ENCODE results near the gene ZPLD1. TPM values are rescaled to one million over a fixed set of nuclear protein-coding genes. Genes with fewer than 3 reads are reported as not detected.

The ZPLD1 gene
- total and polyA plus RNA-seq, 10 of the 15 experiments (the other 5 are each of a cell fraction or from before 2014, with no cell fraction given): not detected

DNA sequence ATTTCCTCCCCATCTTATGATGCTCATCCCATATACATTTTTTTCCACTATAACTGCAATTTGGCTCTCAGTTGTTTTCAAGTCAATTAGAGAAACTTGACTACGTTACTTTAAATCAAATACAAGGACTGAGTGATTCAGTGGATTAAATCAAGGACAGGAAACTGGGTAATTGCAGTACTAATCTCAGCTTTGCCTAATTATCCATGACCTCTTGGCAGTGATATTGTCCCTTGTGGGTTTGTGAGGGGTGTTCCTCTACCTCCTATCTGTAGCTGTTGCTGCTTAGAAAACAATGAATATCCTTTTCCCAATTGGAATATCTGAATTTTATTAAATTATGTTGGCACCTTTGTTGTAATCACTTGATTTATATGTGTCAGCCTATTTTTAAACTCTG lies 79.4 kb downstream of the ZPLD1 start:
- FAIRE-seq (no peak), ATAC-seq (no peak)

DNA sequence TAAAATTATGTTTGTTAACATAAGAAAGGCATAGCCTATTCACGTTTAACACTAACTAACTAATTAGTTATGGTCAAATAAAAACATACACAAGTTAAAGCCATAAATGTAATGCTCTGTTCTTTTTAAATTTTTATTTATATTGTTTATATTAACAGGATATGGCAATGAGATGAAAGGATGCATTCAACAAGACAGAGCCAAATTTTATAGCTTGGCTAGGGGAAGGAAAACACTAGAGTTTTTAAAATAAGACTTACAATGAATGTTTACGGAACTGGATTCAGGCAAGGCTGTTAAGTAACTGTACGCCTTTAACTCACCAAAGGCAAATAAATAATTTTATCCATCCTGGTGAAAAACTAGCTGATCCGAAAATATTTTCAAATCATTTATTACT lies 86.4 kb downstream of the ZPLD1 start:
- ChIA-PET RAD21 (ENCODE audit: unreplicated experiment) (no interaction called here), CTCF (no interaction called here), POLR2A (no interaction called here), SMC1A (ENCODE audit: uncharacterized antibody, unreplicated experiment) (no interaction called here)
- Histone ChIP-seq H3K4me2 (ENCODE audit: control insufficient read depth, insufficient read depth) (no peak overlapping the region), H3K79me2 (ENCODE audit: control insufficient read depth, insufficient read depth, low read length) (no peaks in the 10 kb centered on the region), H3K27ac (ENCODE audit: control insufficient read depth, insufficient read depth) (no peak overlapping the region), H3K4me1 (ENCODE audit: control insufficient read depth, insufficient read depth, low read length) (no peaks in the 10 kb centered on the region), H4K20me1 (ENCODE audit: control insufficient read depth, insufficient read depth) (no peaks in the 10 kb centered on the region), H3K27me3 (replicated peaks in 1 of 2; ENCODE audit: control insufficient read depth in 2 of 2, insufficient read depth in 2 of 2, low read length in 1 of 2) (no peaks in the 10 kb centered on the region; a peak in 1 of 4 replicates), H3K4me3 (no peak overlapping the region), H2AFZ (ENCODE audit: control insufficient read depth, low read depth, low read length) (no peak overlapping the region), H3K9ac (ENCODE audit: control insufficient read depth, insufficient read depth, low read length) (no peak overlapping the region), H3K9me3 (replicated peaks; ENCODE audit: control insufficient read depth, insufficient read depth, low read length) (no peaks in the 10 kb centered on the region), H3K36me3 (ENCODE audit: control insufficient read depth in 2 of 2, insufficient read depth in 2 of 2, low read length in 1 of 2) (no peaks in the 10 kb centered on the region)
- no peak for ATAC-seq
- BruUV-seq (replicated peaks): no TSS peak
- in situ Hi-C loops (cut with MboI) (no loop called here), intact Hi-C loops (cut with micrococcal nuclease; ENCODE audit: unreplicated experiment) (no loop called here)
- FAIRE-seq: no peak
- 31% methylated on average over 4 of the region's 4 CpGs for WGBS (ENCODE audit: insufficient coverage, insufficient replicate concordance, low lambda C conversion rate, missing lambda C conversion rate)
- DNase-seq (ENCODE audit: low read depth, low spot score): no peak
- TF ChIP-seq NFYB (IDR thresholded peaks at IDR 0.05; ENCODE audit: insufficient read depth, low read depth, low read length): no peak
- no peak for TF ChIP-seq IKZF2 (IDR thresholded peaks at IDR 0.05)
- TF ChIP-seq, protein P1, sequence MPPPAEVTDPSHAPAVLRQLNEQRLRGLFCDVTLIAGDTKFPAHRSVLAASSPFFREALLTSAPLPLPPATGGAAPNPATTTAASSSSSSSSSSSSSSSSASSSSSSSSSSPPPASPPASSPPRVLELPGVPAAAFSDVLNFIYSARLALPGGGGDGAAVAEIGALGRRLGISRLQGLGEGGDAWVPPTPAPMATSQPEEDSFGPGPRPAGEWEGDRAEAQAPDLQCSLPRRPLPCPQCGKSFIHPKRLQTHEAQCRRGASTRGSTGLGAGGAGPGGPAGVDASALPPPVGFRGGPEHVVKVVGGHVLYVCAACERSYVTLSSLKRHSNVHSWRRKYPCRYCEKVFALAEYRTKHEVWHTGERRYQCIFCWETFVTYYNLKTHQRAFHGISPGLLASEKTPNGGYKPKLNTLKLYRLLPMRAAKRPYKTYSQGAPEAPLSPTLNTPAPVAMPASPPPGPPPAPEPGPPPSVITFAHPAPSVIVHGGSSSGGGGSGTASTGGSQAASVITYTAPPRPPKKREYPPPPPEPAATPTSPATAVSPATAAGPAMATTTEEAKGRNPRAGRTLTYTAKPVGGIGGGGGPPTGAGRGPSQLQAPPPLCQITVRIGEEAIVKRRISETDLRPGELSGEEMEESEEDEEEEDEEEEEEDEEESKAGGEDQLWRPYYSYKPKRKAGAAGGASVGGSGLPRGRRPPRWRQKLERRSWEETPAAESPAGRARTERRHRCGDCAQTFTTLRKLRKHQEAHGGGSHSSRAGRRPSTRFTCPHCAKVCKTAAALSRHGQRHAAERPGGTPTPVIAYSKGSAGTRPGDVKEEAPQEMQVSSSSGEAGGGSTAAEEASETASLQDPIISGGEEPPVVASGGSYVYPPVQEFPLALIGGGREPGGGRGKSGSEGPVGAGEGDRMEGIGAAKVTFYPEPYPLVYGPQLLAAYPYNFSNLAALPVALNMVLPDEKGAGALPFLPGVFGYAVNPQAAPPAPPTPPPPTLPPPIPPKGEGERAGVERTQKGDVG (CRISPR knock-in tag; IDR thresholded peaks at IDR 0.05): no peak
- no peak for TF ChIP-seq KLF5 (IDR thresholded peaks at IDR 0.05; ENCODE audit: partially characterized antibody)
- no peak for TF ChIP-seq FOS (IDR thresholded peaks at IDR 0.05; ENCODE audit: borderline replicate concordance, extremely low read depth, insufficient read length)
- no peak for TF ChIP-seq JUNB (IDR thresholded peaks at IDR 0.05)
- TF ChIP-seq ESRRA (IDR thresholded peaks at IDR 0.05; ENCODE audit: low read length): no peak
- TF ChIP-seq, protein P2, sequence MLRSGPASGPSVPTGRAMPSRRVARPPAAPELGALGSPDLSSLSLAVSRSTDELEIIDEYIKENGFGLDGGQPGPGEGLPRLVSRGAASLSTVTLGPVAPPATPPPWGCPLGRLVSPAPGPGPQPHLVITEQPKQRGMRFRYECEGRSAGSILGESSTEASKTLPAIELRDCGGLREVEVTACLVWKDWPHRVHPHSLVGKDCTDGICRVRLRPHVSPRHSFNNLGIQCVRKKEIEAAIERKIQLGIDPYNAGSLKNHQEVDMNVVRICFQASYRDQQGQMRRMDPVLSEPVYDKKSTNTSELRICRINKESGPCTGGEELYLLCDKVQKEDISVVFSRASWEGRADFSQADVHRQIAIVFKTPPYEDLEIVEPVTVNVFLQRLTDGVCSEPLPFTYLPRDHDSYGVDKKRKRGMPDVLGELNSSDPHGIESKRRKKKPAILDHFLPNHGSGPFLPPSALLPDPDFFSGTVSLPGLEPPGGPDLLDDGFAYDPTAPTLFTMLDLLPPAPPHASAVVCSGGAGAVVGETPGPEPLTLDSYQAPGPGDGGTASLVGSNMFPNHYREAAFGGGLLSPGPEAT (IDR thresholded peaks at IDR 0.05; ENCODE audit: low read depth): no peak
- TF ChIP-seq, protein P3, sequence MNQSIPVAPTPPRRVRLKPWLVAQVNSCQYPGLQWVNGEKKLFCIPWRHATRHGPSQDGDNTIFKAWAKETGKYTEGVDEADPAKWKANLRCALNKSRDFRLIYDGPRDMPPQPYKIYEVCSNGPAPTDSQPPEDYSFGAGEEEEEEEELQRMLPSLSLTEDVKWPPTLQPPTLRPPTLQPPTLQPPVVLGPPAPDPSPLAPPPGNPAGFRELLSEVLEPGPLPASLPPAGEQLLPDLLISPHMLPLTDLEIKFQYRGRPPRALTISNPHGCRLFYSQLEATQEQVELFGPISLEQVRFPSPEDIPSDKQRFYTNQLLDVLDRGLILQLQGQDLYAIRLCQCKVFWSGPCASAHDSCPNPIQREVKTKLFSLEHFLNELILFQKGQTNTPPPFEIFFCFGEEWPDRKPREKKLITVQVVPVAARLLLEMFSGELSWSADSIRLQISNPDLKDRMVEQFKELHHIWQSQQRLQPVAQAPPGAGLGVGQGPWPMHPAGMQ (IDR thresholded peaks at IDR 0.05; ENCODE audit: borderline replicate concordance): no peak

More for the DNA sequence above, 79.4 kb downstream of the ZPLD1 start:
- DNase-seq (ENCODE audit: low read depth, low spot score): no peak
- intact Hi-C loops (cut with micrococcal nuclease; ENCODE audit: unreplicated experiment) (no loop called here), in situ Hi-C loops (cut with MboI) (no loop called here)
- ChIA-PET CTCF (interaction anchor here (0.7 to 1.4 kb wide), 3 partner anchors 11 to 285 kb away, joined by 3 read pairs; no protein-coding TSS in a partner anchor), RAD21 (ENCODE audit: unreplicated experiment) (no interaction called here), POLR2A (no interaction called here), SMC1A (ENCODE audit: uncharacterized antibody, unreplicated experiment) (interaction anchor here (1.2 to 2.1 kb wide), 2 partner anchors 10 to 38 kb away, joined by 3 to 8 read pairs; no protein-coding TSS in a partner anchor)
- Histone ChIP-seq H3K9me3 (replicated peaks; ENCODE audit: control insufficient read depth, insufficient read depth, low read length) (no peaks in the 10 kb centered on the region), H3K4me2 (ENCODE audit: control insufficient read depth, insufficient read depth) (no peak overlapping the region), H4K20me1 (ENCODE audit: control insufficient read depth, insufficient read depth) (no peaks in the 10 kb centered on the region), H2AFZ (ENCODE audit: control insufficient read depth, low read depth, low read length) (no peak overlapping the region), H3K79me2 (ENCODE audit: control insufficient read depth, insufficient read depth, low read length) (no peaks in the 10 kb centered on the region), H3K4me3 (no peak overlapping the region), H3K27me3 (replicated peaks in 1 of 2; ENCODE audit: control insufficient read depth in 2 of 2, insufficient read depth in 2 of 2, low read length in 1 of 2) (no peaks in the 10 kb centered on the region), H3K27ac (ENCODE audit: control insufficient read depth, insufficient read depth) (no peak overlapping the region), H3K4me1 (ENCODE audit: control insufficient read depth, insufficient read depth, low read length) (no peaks in the 10 kb centered on the region), H3K36me3 (ENCODE audit: control insufficient read depth in 2 of 2, insufficient read depth in 2 of 2, low read length in 1 of 2) (no peaks in the 10 kb centered on the region), H3K9ac (ENCODE audit: control insufficient read depth, insufficient read depth, low read length) (no peak overlapping the region)
- BruUV-seq (replicated peaks): no TSS peak
- TF ChIP-seq ESRRA (IDR thresholded peaks at IDR 0.05; ENCODE audit: low read length): no peak
- TF ChIP-seq ZNF217 (IDR thresholded peaks at IDR 0.05): no peak
- 4% methylated on average over 1 of the region's 1 CpG for WGBS (ENCODE audit: insufficient coverage, insufficient replicate concordance, low lambda C conversion rate, missing lambda C conversion rate)
